ENCODE results near the gene AP2M1. TPM values are rescaled to one million over a fixed set of nuclear protein-coding genes. Genes with fewer than 3 reads are reported as not detected.

The AP2M1 gene
- polyA plus RNA-seq, 1 experiment = 963 TPM

- ChIA-PET CTCF (no interaction called here), POLR2A (interaction anchor here (0.6 to 1.0 kb wide), 2 partner anchors 9 kb away, joined by 3 to 4 read pairs; no protein-coding TSS in a partner anchor)
- DNase-seq (ENCODE audit: low read depth, low spot score) = no peak
- H3K27me3 ChIP-seq (ENCODE audit: control insufficient read depth, insufficient read depth, low read length) = no peaks in the 10 kb centered on the region
- H3K27ac ChIP-seq (ENCODE audit: low read depth, low read length) = peak overlapping the region; percentile 52
- no peak for TF ChIP-seq CTCF (IDR thresholded peaks at IDR 0.05; ENCODE audit: low read depth, low read length)
- H3K9me3 ChIP-seq (ENCODE audit: control insufficient read depth, insufficient read depth, low read length) = no peaks in the 10 kb centered on the region
- H3K4me3 ChIP-seq (ENCODE audit: low read depth, low read length) = no peak overlapping the region
Observed at GRCh38 chr3:184167786-184168185, 6.9 kb upstream of the AP2M1 start.

- no peak overlapping the region for H3K4me3 ChIP-seq (ENCODE audit: low read depth, low read length)
- no peaks in the 10 kb centered on the region for H3K27me3 ChIP-seq (ENCODE audit: control insufficient read depth, insufficient read depth, low read length)
- no peak for TF ChIP-seq CTCF (IDR thresholded peaks at IDR 0.05; ENCODE audit: low read depth, low read length)
- ChIA-PET POLR2A (interaction anchor here (0.5 to 1.1 kb wide), 4 partner anchors 8 to 30 kb away, joined by 3 to 7 read pairs (median 4); no protein-coding TSS in a partner anchor), CTCF (interaction anchor here (1.3 kb wide), 1 partner anchor 81 kb away, joined by 5 read pairs; no protein-coding TSS in a partner anchor)
- H3K27ac ChIP-seq (ENCODE audit: low read depth, low read length) = peak overlapping the region; percentile 52
- no peak for DNase-seq (ENCODE audit: low read depth, low spot score)
- H3K9me3 ChIP-seq (ENCODE audit: control insufficient read depth, insufficient read depth, low read length) = no peaks in the 10 kb centered on the region
Observed at GRCh38 chr3:184168363-184169120, 6.1 kb upstream of the AP2M1 start.

GRCh38 chr3:184169896-184170875 is 4.5 kb upstream of the AP2M1 start:
- Histone ChIP-seq H3K4me3 (ENCODE audit: low read depth, low read length) (no peak overlapping the region), H3K27ac (ENCODE audit: low read depth, low read length) (no peak overlapping the region), H3K27me3 (ENCODE audit: control insufficient read depth, insufficient read depth, low read length) (no peaks in the 10 kb centered on the region), H3K9me3 (ENCODE audit: control insufficient read depth, insufficient read depth, low read length) (no peaks in the 10 kb centered on the region; the same call in 1 of the 2 replicates)
- TF ChIP-seq CTCF (IDR thresholded peaks at IDR 0.05; ENCODE audit: low read depth, low read length) = no peak
- no peak for DNase-seq (ENCODE audit: low read depth, low spot score)
- POLR2A ChIA-PET = interaction anchor here (0.7 kb wide), 1 partner anchor 12 kb away, joined by 4 read pairs; no protein-coding TSS in a partner anchor
- CTCF ChIA-PET = interaction anchor here (1.3 kb wide), 1 partner anchor 80 kb away, joined by 5 read pairs; no protein-coding TSS in a partner anchor

GRCh38 chr3:184171562-184171961 is 3.1 kb upstream of the AP2M1 start:
- peak overlapping the region; percentile 47 for H3K27ac ChIP-seq (ENCODE audit: low read depth, low read length)
- H3K9me3 ChIP-seq (ENCODE audit: control insufficient read depth, insufficient read depth, low read length) = no peaks in the 10 kb centered on the region; the same call in 1 of the 2 replicates
- no peak overlapping the region for H3K4me3 ChIP-seq (ENCODE audit: low read depth, low read length)
- ChIA-PET POLR2A (interaction anchor here (3.8 kb wide), 1 partner anchor 15 kb away, joined by 17 read pairs; the partner anchor contains the start of gene DVL3), CTCF (no interaction called here)
- TF ChIP-seq CTCF (IDR thresholded peaks at IDR 0.05; ENCODE audit: low read depth, low read length) = no peak
- no peak for DNase-seq (ENCODE audit: low read depth, low spot score)
- no peaks in the 10 kb centered on the region for H3K27me3 ChIP-seq (ENCODE audit: control insufficient read depth, insufficient read depth, low read length)

All from AG04450 (cell line).